COLO668 (cell line): ENCODE data around the gene GAPT.
"Not testable (repeated sequence)": the region's sequence is repeated elsewhere in the genome, so short reads cannot be mapped to it uniquely, and the experiment has no call there.

Experiments
- DNase-seq: peaks from one replicate; lab custom pipeline; 2025; ENCODE audit not compliant: unreplicated experiment; lab: John Stamatoyannopoulos, UW

GAPT gene

GRCh38 chr5:58503390-58504046, 12.3 kb downstream of the GAPT start:
- DNase-seq, result no peak

- DNase-seq, result no peak
Observed at GRCh38 chr5:58504766-58505165, 13.5 kb downstream of the GAPT start.

- DNase-seq, result no peak
Observed at GRCh38 chr5:58505502-58505901, 14.3 kb downstream of the GAPT start.

- no peak for DNase-seq
Observed at GRCh38 chr5:58505971-58506640, 14.9 kb downstream of the GAPT start.

- no peak for DNase-seq
Observed at GRCh38 chr5:58507715-58508114, 16.5 kb downstream of the GAPT start.

- DNase-seq, result no peak
Observed at GRCh38 chr5:58517198-58517597, 26.0 kb downstream of the GAPT start.

- no peak for DNase-seq
Observed at GRCh38 chr5:58523956-58524355, 32.7 kb downstream of the GAPT start.

- no peak for DNase-seq
Observed at GRCh38 chr5:58524571-58524970, 33.3 kb downstream of the GAPT start.

- no peak for DNase-seq
Observed at GRCh38 chr5:58530942-58531490, 39.8 kb downstream of the GAPT start.

GRCh38 chr5:58541935-58542334, 50.7 kb downstream of the GAPT start:
- not testable (repeated sequence) for DNase-seq

- DNase-seq, result peak; percentile 2
Observed at GRCh38 chr5:58542709-58543108, 51.5 kb downstream of the GAPT start.

GRCh38 chr5:58543723-58544122, 52.5 kb downstream of the GAPT start:
- no peak for DNase-seq

GRCh38 chr5:58544195-58544594, 53.0 kb downstream of the GAPT start:
- DNase-seq, result no peak

GRCh38 chr5:58544926-58545325, 53.7 kb downstream of the GAPT start:
- no peak for DNase-seq

- DNase-seq, result no peak
Observed at GRCh38 chr5:58545912-58546311, 54.7 kb downstream of the GAPT start.
